ENCODE results near the gene GPD1.

Gene GPD1

GRCh38 chr12:50109319-50109718 is 5.5 kb downstream of the GPD1 start:
- Histone ChIP-seq H3K27me3 (ENCODE audit: insufficient read depth, low read depth, severe bottlenecking) (no peaks in the 10 kb centered on the region), H3K36me3 (no peaks in the 10 kb centered on the region), H3K27ac (no peak overlapping the region), H3K4me3 (ENCODE audit: low read depth, low read length) (no peak overlapping the region), H3K9me3 (ENCODE audit: severe bottlenecking) (no peaks in the 10 kb centered on the region)
- TF ChIP-seq CTCF (IDR thresholded peaks at IDR 0.05; ENCODE audit: low read depth, low read length): no peak
- DNase-seq: no peak

- Histone ChIP-seq H3K9me3 (ENCODE audit: severe bottlenecking) (no peaks in the 10 kb centered on the region), H3K4me3 (ENCODE audit: low read depth, low read length) (no peak overlapping the region), H3K36me3 (no peaks in the 10 kb centered on the region), H3K27ac (no peak overlapping the region; the same call in 1 of the 2 replicates), H3K27me3 (ENCODE audit: insufficient read depth, low read depth, severe bottlenecking) (no peaks in the 10 kb centered on the region)
- TF ChIP-seq CTCF (IDR thresholded peaks at IDR 0.05; ENCODE audit: low read depth, low read length): no peak
- peak; percentile 19 for DNase-seq
Observed at GRCh38 chr12:50110127-50110761, 6.4 kb downstream of the GPD1 start.

- peak; percentile 18 for DNase-seq
- H3K36me3 ChIP-seq: 0 out of 2 replicates have a peak, but pooled peaks cover 2% of the 10 kb centered on the region
- no peak for TF ChIP-seq CTCF (IDR thresholded peaks at IDR 0.05; ENCODE audit: low read depth, low read length)
- no peak overlapping the region for H3K4me3 ChIP-seq (ENCODE audit: low read depth, low read length)
- H3K27ac ChIP-seq: no peak overlapping the region
- no peaks in the 10 kb centered on the region for H3K27me3 ChIP-seq (ENCODE audit: insufficient read depth, low read depth, severe bottlenecking)
- H3K9me3 ChIP-seq (ENCODE audit: severe bottlenecking): no peaks in the 10 kb centered on the region
Observed at GRCh38 chr12:50110762-50111351, 7.0 kb downstream of the GPD1 start.

- H3K27ac ChIP-seq: no peak overlapping the region
Observed at GRCh38 chr12:50111395-50111692, 7.5 kb downstream of the GPD1 start.

GRCh38 chr12:50111693-50112455 is 8.1 kb downstream of the GPD1 start, which contains the start of gene COX14:
Gene COX14, plus strand, starts transcription at chr12:50112236. Its CDS starts 7,808 bp downstream, at chr12:50120044.
- no peaks in the 10 kb centered on the region for H3K27me3 ChIP-seq (ENCODE audit: insufficient read depth, low read depth, severe bottlenecking)
- H3K9me3 ChIP-seq (ENCODE audit: severe bottlenecking): no peaks in the 10 kb centered on the region
- H3K4me3 ChIP-seq (ENCODE audit: low read depth, low read length): peak within 1 kb of the TSS; percentile 72
- H3K27ac ChIP-seq: peak within 1 kb of the TSS; percentile 77
- peak; percentile 85 for TF ChIP-seq CTCF (IDR thresholded peaks at IDR 0.05; ENCODE audit: low read depth, low read length)
- DNase-seq: peak; percentile 99
- H3K36me3 ChIP-seq: 0 out of 2 replicates have a peak, but pooled peaks cover 2% of the 10 kb centered on the region

More at GRCh38 chr12:50111395-50111692, 7.5 kb downstream of the GPD1 start:
- no peak for TF ChIP-seq CTCF (IDR thresholded peaks at IDR 0.05; ENCODE audit: low read depth, low read length)
- H3K9me3 ChIP-seq (ENCODE audit: severe bottlenecking): no peaks in the 10 kb centered on the region
- H3K27me3 ChIP-seq (ENCODE audit: insufficient read depth, low read depth, severe bottlenecking): no peaks in the 10 kb centered on the region
- no peak for DNase-seq
- H3K4me3 ChIP-seq (ENCODE audit: low read depth, low read length): peak overlapping the region; percentile 25
- H3K36me3 ChIP-seq: 0 out of 2 replicates have a peak, but pooled peaks cover 2% of the 10 kb centered on the region

All from WERI-Rb-1 (cell line).